ENCODE data around the gene USP47. TPM values are rescaled to one million over a fixed set of nuclear protein-coding genes. Genes with fewer than 3 reads are reported as not detected.

The USP47 gene
- total and polyA plus RNA-seq, 5 experiments from 2014 or later, result 38.2 to 77.0 (median 54.3) TPM

GRCh38 chr11:11982975-11983374, 141.2 kb downstream of the USP47 start:
- H3K4me3 Mint-ChIP-seq, result no peak overlapping the region
- no peaks in the 10 kb centered on the region for H3K36me3 Mint-ChIP-seq
- ATAC-seq, result no peak
- no peak overlapping the region for H3K27ac Mint-ChIP-seq
- POLR2A ChIA-PET, result no interaction called here
- no peak for DNase-seq
- H3K4me1 Mint-ChIP-seq, result peaks cover 0 to 6% (median 2%) of the 10 kb centered on the region in 4 donors
- no peaks in the 10 kb centered on the region for H3K27me3 Mint-ChIP-seq
- H3K9me3 Mint-ChIP-seq, result peaks cover 0 to 2% (median 0%) of the 10 kb centered on the region in 9 donors

GRCh38 chr11:11983427-11983826, 141.7 kb downstream of the USP47 start:
- no peaks in the 10 kb centered on the region for H3K27me3 Mint-ChIP-seq
- POLR2A ChIA-PET, result no interaction called here
- no peak for ATAC-seq
- no peak overlapping the region for H3K27ac Mint-ChIP-seq
- H3K4me3 Mint-ChIP-seq, result no peak overlapping the region
- peaks cover 0 to 2% (median 0%) of the 10 kb centered on the region in 9 donors for H3K9me3 Mint-ChIP-seq
- peaks cover 0 to 7% (median 2%) of the 10 kb centered on the region in 4 donors for H3K4me1 Mint-ChIP-seq
- DNase-seq, result no peak
- no peaks in the 10 kb centered on the region for H3K36me3 Mint-ChIP-seq

- peaks cover 0 to 2% (median 0%) of the 10 kb centered on the region in 9 donors for H3K9me3 Mint-ChIP-seq
- H3K4me1 Mint-ChIP-seq, result peaks cover 0 to 7% (median 2%) of the 10 kb centered on the region in 4 donors
- H3K27ac Mint-ChIP-seq, result no peak overlapping the region
- POLR2A ChIA-PET, result no interaction called here
- ATAC-seq (no peak), DNase-seq (no peak)
- no peaks in the 10 kb centered on the region for H3K27me3 Mint-ChIP-seq
- H3K4me3 Mint-ChIP-seq, result no peak overlapping the region
- no peaks in the 10 kb centered on the region for H3K36me3 Mint-ChIP-seq
These were observed 142.8 kb downstream of the USP47 start for GRCh38 chr11:11984563-11984962.

GRCh38 chr11:11985016-11985715, 143.4 kb downstream of the USP47 start:
- H3K36me3 Mint-ChIP-seq, result no peaks in the 10 kb centered on the region
- H3K4me1 Mint-ChIP-seq, result peaks cover 0 to 7% (median 2%) of the 10 kb centered on the region in 4 donors
- POLR2A ChIA-PET, result no interaction called here
- H3K27me3 Mint-ChIP-seq, result no peaks in the 10 kb centered on the region
- H3K4me3 Mint-ChIP-seq, result no peak overlapping the region
- H3K9me3 Mint-ChIP-seq, result peaks cover 0 to 2% (median 0%) of the 10 kb centered on the region in 9 donors
- no peak for DNase-seq
- H3K27ac Mint-ChIP-seq, result no peak overlapping the region
- no peak for ATAC-seq

GRCh38 chr11:11985954-11986949, 144.5 kb downstream of the USP47 start:
- Mint-ChIP-seq H3K9me3 (peaks cover 0 to 2% (median 0%) of the 10 kb centered on the region in 9 donors), H3K27ac (peak overlapping the region in 1 of 10 donors; percentile 60), H3K4me1 (peaks cover 0 to 10% (median 2%) of the 10 kb centered on the region in 4 donors), H3K36me3 (no peaks in the 10 kb centered on the region), H3K4me3 (no peak overlapping the region), H3K27me3 (peaks cover 0 to 3% (median 0%) of the 10 kb centered on the region in 5 donors)
- POLR2A ChIA-PET, result no interaction called here
- ATAC-seq (no peak), DNase-seq (no peak)

GRCh38 chr11:11987503-11988022, 145.8 kb downstream of the USP47 start:
- ATAC-seq (no peak), DNase-seq (peak in 1 of 10 donors; percentile 31)
- H3K27me3 Mint-ChIP-seq, result peaks cover 0 to 4% (median 2%) of the 10 kb centered on the region in 5 donors
- POLR2A ChIA-PET, result no interaction called here
- no peak overlapping the region for H3K4me3 Mint-ChIP-seq
- no peaks in the 10 kb centered on the region for H3K9me3 Mint-ChIP-seq
- peak overlapping the region in 2 of 10 donors; percentile 7 to 84 for H3K27ac Mint-ChIP-seq
- no peaks in the 10 kb centered on the region for H3K36me3 Mint-ChIP-seq
- peaks cover 0 to 16% (median 2%) of the 10 kb centered on the region in 4 donors for H3K4me1 Mint-ChIP-seq

GRCh38 chr11:11988099-11988651, 146.4 kb downstream of the USP47 start:
- H3K27me3 Mint-ChIP-seq, result peaks cover 0 to 4% (median 2%) of the 10 kb centered on the region in 5 donors
- H3K9me3 Mint-ChIP-seq, result no peaks in the 10 kb centered on the region
- DNase-seq (no peak), ATAC-seq (no peak)
- no peaks in the 10 kb centered on the region for H3K36me3 Mint-ChIP-seq
- peak overlapping the region in 2 of 10 donors; percentile 7 to 84 for H3K27ac Mint-ChIP-seq
- peaks cover 0 to 16% (median 2%) of the 10 kb centered on the region in 4 donors for H3K4me1 Mint-ChIP-seq
- H3K4me3 Mint-ChIP-seq, result no peak overlapping the region
- POLR2A ChIA-PET, result no interaction called here

- peaks cover 0 to 5% (median 3%) of the 10 kb centered on the region in 5 donors for H3K27me3 Mint-ChIP-seq
- no peak overlapping the region for H3K4me3 Mint-ChIP-seq
- no peaks in the 10 kb centered on the region for H3K36me3 Mint-ChIP-seq
- no peaks in the 10 kb centered on the region for H3K9me3 Mint-ChIP-seq
- H3K27ac Mint-ChIP-seq, result no peak overlapping the region
- DNase-seq (no peak), ATAC-seq (no peak)
- POLR2A ChIA-PET, result no interaction called here
- peaks cover 0 to 16% (median 2%) of the 10 kb centered on the region in 4 donors for H3K4me1 Mint-ChIP-seq
These were observed 147.0 kb downstream of the USP47 start for GRCh38 chr11:11988681-11989261.

- no peaks in the 10 kb centered on the region for H3K9me3 Mint-ChIP-seq
These were observed 148.3 kb downstream of the USP47 start for GRCh38 chr11:11989774-11990744.

GRCh38 chr11:11992257-11993212, 150.8 kb downstream of the USP47 start:
- peak overlapping the region in 3 of 10 donors; percentile 21 to 50 (median 35) for H3K27ac Mint-ChIP-seq
- no peak overlapping the region for H3K4me3 Mint-ChIP-seq
- H3K36me3 Mint-ChIP-seq, result no peaks in the 10 kb centered on the region
- H3K9me3 Mint-ChIP-seq, result no peaks in the 10 kb centered on the region
- H3K4me1 Mint-ChIP-seq, result peaks cover 0 to 26% (median 4%) of the 10 kb centered on the region in 4 donors
- DNase-seq, result no peak
- no peak for ATAC-seq
- H3K27me3 Mint-ChIP-seq, result peaks cover 10 to 23% (median 10%) of the 10 kb centered on the region in 5 donors
- POLR2A ChIA-PET, result no interaction called here

More at GRCh38 chr11:11989774-11990744, 148.3 kb downstream of the USP47 start:
- peaks cover 4 to 8% (median 6%) of the 10 kb centered on the region in 5 donors for H3K27me3 Mint-ChIP-seq
- no peak overlapping the region for H3K4me3 Mint-ChIP-seq
- H3K4me1 Mint-ChIP-seq, result peaks cover 0 to 20% (median 2%) of the 10 kb centered on the region in 4 donors
- no peak for ATAC-seq
- DNase-seq, result no peak
- H3K36me3 Mint-ChIP-seq, result no peaks in the 10 kb centered on the region
- POLR2A ChIA-PET, result no interaction called here
- H3K27ac Mint-ChIP-seq, result no peak overlapping the region

All from naive thymus-derived CD8-positive, alpha-beta T cell (primary cell).